Large intestine (tissue), 3 donors: ENCODE data around the gene SLC5A7. TPM values are rescaled to one million over a fixed set of nuclear protein-coding genes. Genes with fewer than 3 reads are reported as not detected.

Experiments
- DNase-seq, 2 donors: peaks; one replicate each; pipeline versions ENCODE4 v3.0.0 to v3.0.0-alpha.2; 2013
- H3K27ac ChIP-seq: one replicate; pipeline ENCODE4 v1.5.1; 2013; ENCODE audit warnings: low read length
- H3K27me3 ChIP-seq: 2 replicates; pipeline ENCODE4 v1.6.1; 2013; ENCODE audit warnings: low read length; ENCODE audit not compliant: control insufficient read depth, insufficient read depth
- H3K36me3 ChIP-seq: 2 replicates; pipeline ENCODE4 v1.6.1; 2013; ENCODE audit warnings: low read length; ENCODE audit not compliant: control insufficient read depth, insufficient read depth
- H3K4me1 ChIP-seq: one replicate; pipeline ENCODE4 v1.6.1; 2013; ENCODE audit warnings: low read length; ENCODE audit not compliant: control insufficient read depth, insufficient read depth
- H3K4me3 ChIP-seq: one replicate; pipeline ENCODE4 v1.5.1; 2013; ENCODE audit warnings: low read length
- H3K9me3 ChIP-seq: one replicate; pipeline ENCODE4 v1.6.1; 2013; ENCODE audit warnings: mild to moderate bottlenecking, low read depth, low read length, moderate library complexity; ENCODE audit not compliant: control insufficient read depth
- WGBS: methylation state at CpG from one replicate; pipeline ENCODE4 v1.1.5; 2013; ENCODE audit warnings: low lambda C conversion rate; ENCODE audit not compliant: insufficient coverage; 5-methylcytosine and 5-hydroxymethylcytosine counted together
- polyA plus RNA-seq: library from polyadenylated mRNA; unstranded; fragments of 120-200 nt; gene quantifications from one replicate; pipeline ENCODE4 v1.2.1, GENCODE V29; 2013

Gene SLC5A7
- polyA plus RNA-seq, 1 donor: 7.1 TPM

GRCh38 chr2:108013305-108013704, 27.0 kb downstream of the SLC5A7 start:
- WGBS: 100% methylated on average over 1 of the region's 1 CpG
- no peaks in the 10 kb centered on the region for H3K27me3 ChIP-seq
- no peak for DNase-seq
- no peaks in the 10 kb centered on the region for H3K9me3 ChIP-seq
- no peaks in the 10 kb centered on the region for H3K36me3 ChIP-seq
- H3K4me1 ChIP-seq: no peaks in the 10 kb centered on the region
- H3K27ac ChIP-seq: no peak overlapping the region
- no peak overlapping the region for H3K4me3 ChIP-seq

- H3K36me3 ChIP-seq: no peaks in the 10 kb centered on the region
- H3K4me3 ChIP-seq: no peak overlapping the region
- no peaks in the 10 kb centered on the region for H3K27me3 ChIP-seq
These were observed 36.3 kb downstream of the SLC5A7 start for GRCh38 chr2:108022628-108023027.

GRCh38 chr2:108023776-108024175, 37.5 kb downstream of the SLC5A7 start:
- no peaks in the 10 kb centered on the region for H3K27me3 ChIP-seq
- WGBS: 75% methylated on average over 2 of the region's 4 CpGs
- no peaks in the 10 kb centered on the region for H3K36me3 ChIP-seq
- no peaks in the 10 kb centered on the region for H3K9me3 ChIP-seq
- no peak overlapping the region for H3K4me3 ChIP-seq
- H3K27ac ChIP-seq: no peak overlapping the region
- no peak for DNase-seq
- H3K4me1 ChIP-seq: no peaks in the 10 kb centered on the region

More at GRCh38 chr2:108022628-108023027, 36.3 kb downstream of the SLC5A7 start:
- DNase-seq: no peak
- Histone ChIP-seq H3K9me3 (no peaks in the 10 kb centered on the region), H3K4me1 (no peaks in the 10 kb centered on the region), H3K27ac (no peak overlapping the region)

GRCh38 chr2:108026092-108026794, 39.9 kb downstream of the SLC5A7 start:
- Histone ChIP-seq H3K4me1 (no peaks in the 10 kb centered on the region), H3K36me3 (no peaks in the 10 kb centered on the region), H3K9me3 (peaks cover 1% of the 10 kb centered on the region), H3K4me3 (no peak overlapping the region), H3K27ac (no peak overlapping the region), H3K27me3 (no peaks in the 10 kb centered on the region)
- WGBS: no CpG with 5 or more reads among the region's 1 CpG
- DNase-seq: no peak

- Histone ChIP-seq H3K4me3 (no peak overlapping the region), H3K4me1 (no peaks in the 10 kb centered on the region), H3K36me3 (no peaks in the 10 kb centered on the region), H3K9me3 (peaks cover 8% of the 10 kb centered on the region), H3K27me3 (no peaks in the 10 kb centered on the region), H3K27ac (no peak overlapping the region)
- DNase-seq: no peak
- no CpG with 5 or more reads among the region's 2 CpGs for WGBS
These were observed 43.2 kb downstream of the SLC5A7 start for GRCh38 chr2:108029496-108029895.

GRCh38 chr2:108029912-108030311, 43.6 kb downstream of the SLC5A7 start:
- H3K27me3 ChIP-seq: no peaks in the 10 kb centered on the region
- H3K4me3 ChIP-seq: no peak overlapping the region
- no peak overlapping the region for H3K27ac ChIP-seq
- H3K4me1 ChIP-seq: no peaks in the 10 kb centered on the region
- DNase-seq: no peak
- H3K36me3 ChIP-seq: no peaks in the 10 kb centered on the region
- H3K9me3 ChIP-seq: peaks cover 8% of the 10 kb centered on the region
- WGBS: no CpG with 5 or more reads among the region's 2 CpGs

GRCh38 chr2:108031471-108031941, 45.2 kb downstream of the SLC5A7 start:
- no peaks in the 10 kb centered on the region for H3K36me3 ChIP-seq
- H3K4me1 ChIP-seq: no peaks in the 10 kb centered on the region
- no peak overlapping the region for H3K27ac ChIP-seq
- H3K4me3 ChIP-seq: no peak overlapping the region
- no peaks in the 10 kb centered on the region for H3K27me3 ChIP-seq
- WGBS: no CpG with 5 or more reads among the region's 23 CpGs
- H3K9me3 ChIP-seq: peaks cover 8% of the 10 kb centered on the region
- DNase-seq: no peak

GRCh38 chr2:108034843-108035242, 48.5 kb downstream of the SLC5A7 start:
- H3K36me3 ChIP-seq: no peaks in the 10 kb centered on the region
- H3K4me1 ChIP-seq: no peaks in the 10 kb centered on the region
- peaks cover 8% of the 10 kb centered on the region for H3K9me3 ChIP-seq
- DNase-seq: no peak
- no peak overlapping the region for H3K27ac ChIP-seq
- H3K27me3 ChIP-seq: no peaks in the 10 kb centered on the region
- no peak overlapping the region for H3K4me3 ChIP-seq

GRCh38 chr2:108048752-108049151, 62.4 kb downstream of the SLC5A7 start:
- Histone ChIP-seq H3K4me3 (no peak overlapping the region), H3K27ac (no peak overlapping the region), H3K9me3 (no peaks in the 10 kb centered on the region), H3K27me3 (no peaks in the 10 kb centered on the region), H3K36me3 (no peaks in the 10 kb centered on the region), H3K4me1 (no peaks in the 10 kb centered on the region)
- DNase-seq: no peak
- no CpG with 5 or more reads among the region's 5 CpGs for WGBS

- no peak for DNase-seq
- Histone ChIP-seq H3K9me3 (no peaks in the 10 kb centered on the region), H3K36me3 (no peaks in the 10 kb centered on the region), H3K27ac (no peak overlapping the region), H3K27me3 (no peaks in the 10 kb centered on the region), H3K4me3 (no peak overlapping the region), H3K4me1 (no peaks in the 10 kb centered on the region)
- no CpG with 5 or more reads among the region's 3 CpGs for WGBS
These were observed 72.3 kb downstream of the SLC5A7 start for GRCh38 chr2:108058576-108059137.
